OCI-M1 (cell line): ENCODE data around the gene ZNF469.
"Not testable (repeated sequence)": the region's sequence is repeated elsewhere in the genome, so short reads cannot be mapped to it uniquely, and the experiment has no call there.

Experiments used
- DNase-seq: peaks from one replicate; lab custom pipeline; 2025; lab: John Stamatoyannopoulos, UW

ZNF469 gene

GRCh38 chr16:88408561-88409142 lies 25.9 kb downstream of the ZNF469 start:
- DNase-seq, result no peak

GRCh38 chr16:88409296-88410065 lies 26.7 kb downstream of the ZNF469 start:
- no peak for DNase-seq

GRCh38 chr16:88410297-88410968 lies 27.7 kb downstream of the ZNF469 start:
- DNase-seq, result not testable (repeated sequence)

DNA sequence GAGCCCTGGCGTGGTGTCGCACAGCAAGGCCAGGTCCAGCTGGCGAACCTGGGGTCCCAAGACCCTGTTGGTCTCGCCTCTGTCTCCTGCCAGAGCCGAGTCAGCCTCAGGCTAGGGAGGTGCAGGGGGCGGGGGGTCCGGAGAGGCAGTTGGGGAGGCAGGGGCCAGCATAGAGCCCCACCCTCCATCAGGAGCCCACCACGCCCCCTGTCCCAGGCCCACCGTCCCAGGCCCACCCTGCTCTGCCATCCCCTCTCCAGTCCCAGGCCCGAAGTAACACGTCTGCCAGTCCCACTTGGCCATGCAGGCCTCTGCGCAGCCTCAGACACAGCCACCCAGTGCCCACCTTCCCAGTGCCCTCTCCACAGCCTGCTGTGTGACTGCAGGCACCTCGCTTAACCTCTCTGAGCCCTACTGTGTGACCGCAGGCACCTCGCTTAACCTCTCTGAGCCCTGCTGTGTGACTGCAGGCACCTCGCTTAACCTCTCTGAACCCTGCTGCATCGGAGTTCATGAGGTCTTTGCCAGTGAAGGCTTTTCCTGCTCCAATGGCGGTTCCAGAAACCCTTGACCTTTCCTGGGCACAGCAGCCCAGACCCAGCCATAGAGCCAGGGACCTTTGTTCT lies 29.3 kb downstream of the ZNF469 start:
- DNase-seq, result no peak

GRCh38 chr16:88412766-88413165 lies 30.0 kb downstream of the ZNF469 start:
- DNase-seq, result no peak

DNA sequence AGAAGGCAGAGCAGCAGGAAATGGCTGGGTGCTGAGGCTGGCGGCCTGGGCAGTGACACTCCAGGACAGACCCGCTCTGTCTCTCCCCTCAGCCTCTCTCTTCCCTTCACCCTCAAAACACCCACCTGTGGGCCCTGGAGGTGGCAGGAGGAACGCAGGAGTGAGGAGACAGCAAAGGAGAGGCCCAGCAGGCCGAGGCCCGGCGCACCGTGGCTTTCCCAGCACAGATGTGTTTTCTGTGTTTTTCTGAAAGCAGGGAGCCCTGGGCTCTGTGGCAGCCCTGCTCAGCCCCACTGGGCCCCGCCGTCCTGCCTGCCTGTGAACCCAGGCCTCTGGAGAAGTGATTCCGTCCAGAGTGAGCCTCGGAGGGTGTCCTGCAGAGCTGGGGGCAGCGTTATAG lies 30.5 kb downstream of the ZNF469 start:
- DNase-seq, result no peak

- no peak for DNase-seq
Observed at GRCh38 chr16:88413631-88414030, 30.9 kb downstream of the ZNF469 start.

- no peak for DNase-seq
Observed at GRCh38 chr16:88414521-88415380, 32.0 kb downstream of the ZNF469 start.

DNA sequence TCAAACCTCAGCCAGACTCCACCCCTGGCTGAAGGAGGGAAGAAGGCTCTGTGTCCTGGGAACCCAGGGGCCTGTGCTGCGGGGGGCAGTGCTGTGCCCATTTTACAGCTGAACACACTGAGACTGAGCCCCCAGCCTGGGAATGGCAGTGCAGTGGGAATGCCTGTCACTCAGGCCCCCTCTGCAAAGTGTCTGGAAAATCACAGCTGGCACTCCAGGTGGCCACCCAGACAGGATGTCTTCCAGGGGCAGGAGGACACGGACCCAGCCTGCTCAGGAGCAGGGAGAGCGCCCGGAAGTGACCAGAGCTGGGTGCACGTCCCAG lies 32.6 kb downstream of the ZNF469 start:
- no peak for DNase-seq

DNA sequence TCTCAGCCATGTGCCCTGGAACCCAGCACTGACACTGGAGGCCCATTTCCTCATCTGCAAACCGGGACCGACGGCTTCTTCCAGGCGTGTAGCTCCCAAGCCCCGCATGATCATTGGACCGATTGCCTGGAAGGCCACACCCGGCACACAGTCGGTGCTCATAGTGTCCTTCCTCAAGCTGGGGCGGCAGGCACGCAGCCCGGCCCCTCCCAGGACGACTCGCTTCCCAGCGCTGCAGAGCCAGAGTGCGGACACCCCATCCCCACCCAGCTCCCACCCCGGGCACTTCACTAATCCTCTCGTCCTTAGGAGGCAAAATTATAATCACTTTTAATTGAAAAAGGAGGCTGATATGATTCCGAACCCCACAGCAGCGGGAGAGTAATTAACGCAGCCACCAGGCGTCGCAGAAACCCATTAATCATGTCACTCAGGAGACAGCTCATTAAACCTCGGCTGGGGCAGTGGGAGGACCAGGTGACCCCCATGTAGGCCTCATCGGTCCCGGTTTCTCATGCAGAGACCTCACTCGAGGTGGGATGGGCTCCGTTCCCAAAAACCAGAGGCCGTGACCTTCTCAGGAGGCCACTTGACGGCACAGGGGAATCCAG lies 33.1 kb downstream of the ZNF469 start:
- DNase-seq, result no peak

- no peak for DNase-seq
Observed at GRCh38 chr16:88416686-88417085, 33.9 kb downstream of the ZNF469 start.

- no peak for DNase-seq
Observed at GRCh38 chr16:88417684-88418476, 35.1 kb downstream of the ZNF469 start.

DNA sequence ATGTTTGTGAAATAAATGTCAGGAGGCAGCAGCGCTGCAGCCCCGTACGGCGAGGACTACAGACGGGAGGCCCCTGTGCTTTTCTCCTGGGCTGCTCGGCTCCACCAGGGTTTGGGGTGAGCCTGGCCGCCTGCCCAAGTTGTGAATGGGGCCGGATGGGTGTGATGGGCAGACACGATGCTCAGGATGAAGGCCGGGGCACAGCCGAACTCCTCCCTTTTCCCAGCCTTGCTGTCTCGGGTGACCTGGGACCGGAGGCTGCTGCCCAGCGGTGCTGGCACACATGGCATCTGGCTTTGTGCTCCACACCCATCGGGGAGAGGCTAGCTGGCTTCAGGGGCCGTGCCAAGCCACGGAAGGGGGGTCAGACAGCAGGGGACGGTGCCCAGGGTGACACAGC lies 36.1 kb downstream of the ZNF469 start:
- DNase-seq, result no peak

GRCh38 chr16:88419790-88420189 lies 37.0 kb downstream of the ZNF469 start:
- DNase-seq, result no peak

DNA sequence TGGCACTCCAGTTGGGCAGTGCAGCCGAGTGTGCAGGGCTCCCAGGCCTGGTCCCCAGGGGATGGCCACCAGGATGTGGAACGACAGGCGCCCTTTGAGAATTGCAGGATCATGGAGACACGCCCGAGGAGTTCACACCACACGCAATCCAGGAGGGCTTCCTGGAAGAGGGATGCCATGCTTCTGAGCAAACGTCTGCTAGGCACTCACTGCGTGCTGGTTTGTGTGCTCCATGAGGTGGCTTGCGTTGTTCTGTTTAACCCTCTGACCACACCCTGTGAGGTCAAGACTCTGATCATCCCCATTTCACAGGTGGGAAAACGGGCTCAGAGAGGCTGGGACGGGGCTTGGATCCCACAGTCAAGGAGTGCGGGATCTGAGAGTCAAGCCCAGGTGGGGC lies 37.7 kb downstream of the ZNF469 start:
- no peak for DNase-seq

- no peak for DNase-seq
Observed at GRCh38 chr16:88421301-88421700, 38.5 kb downstream of the ZNF469 start.

DNA sequence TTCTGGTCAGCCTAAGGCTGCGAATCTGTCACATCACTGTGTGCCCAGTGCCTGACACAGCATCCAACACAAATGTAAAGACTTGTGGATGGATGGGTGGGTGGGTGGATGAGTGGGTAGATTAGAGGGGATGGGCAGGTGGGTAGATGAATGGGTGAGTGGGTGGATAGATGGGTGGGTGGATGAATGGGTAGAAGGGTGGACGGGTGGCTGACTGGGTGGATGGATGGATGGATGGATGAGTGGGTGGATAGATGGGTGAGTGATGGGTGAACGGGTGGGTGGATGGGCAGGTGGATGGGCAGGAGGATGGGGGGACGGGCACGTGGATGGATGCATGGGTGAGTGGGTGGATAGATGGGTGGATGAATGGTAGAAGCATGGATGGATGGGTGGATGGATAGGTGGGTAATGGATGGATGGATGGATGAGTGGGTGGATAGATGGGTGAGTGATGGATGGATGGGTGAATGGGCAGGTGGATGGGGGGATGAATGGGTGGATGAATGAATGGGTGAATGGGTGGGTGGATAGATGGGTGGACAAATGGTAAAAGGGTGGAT lies 39.2 kb downstream of the ZNF469 start:
- DNase-seq, result no peak

- no peak for DNase-seq
Observed at GRCh38 chr16:88422733-88423447, 40.1 kb downstream of the ZNF469 start.

DNA sequence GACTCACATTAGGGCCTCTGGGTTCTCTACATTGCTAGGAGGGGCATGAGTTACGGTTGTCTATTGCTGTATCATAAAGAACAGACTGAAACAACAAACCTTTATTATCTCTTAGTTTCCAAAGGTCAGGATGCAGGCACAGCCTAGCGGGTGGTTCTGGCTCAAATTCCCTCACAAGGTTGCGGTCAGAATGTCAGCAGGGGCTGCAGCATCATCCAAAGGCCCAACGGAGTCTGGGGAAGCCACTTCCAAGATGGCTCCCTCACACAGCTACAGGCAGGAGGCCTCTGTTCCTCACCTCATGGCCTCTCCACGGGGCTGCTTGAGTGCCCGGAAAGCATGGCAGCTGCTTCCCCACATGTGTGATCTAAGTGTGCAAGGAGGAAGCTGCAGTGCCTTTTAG lies 40.7 kb downstream of the ZNF469 start:
- DNase-seq, result no peak
